H1 (cell line): ENCODE results near the gene PQBP1.

Experiments
- EP300 ChIP-seq, 2 experiments: IDR thresholded peaks; 1 replicate in 1 of 2; 2 replicates in 1 of 2; pipeline ENCODE4 v1.6.1; 2011 to 2012; ENCODE audit warnings: low read depth in 2 of 2, low read length in 2 of 2, mild to moderate bottlenecking in 2 of 2, borderline replicate concordance in 1 of 2, inconsistent platforms in 1 of 2, moderate library complexity in 1 of 2
- POLR2AphosphoS5 ChIP-seq: IDR thresholded peaks from 2 replicates; pipeline ENCODE4 v1.6.1; 2011; ENCODE audit warnings: low read depth, low read length
- TAF1 ChIP-seq: IDR thresholded peaks from 2 replicates; pipeline ENCODE4 v1.6.1; 2011; ENCODE audit warnings: mild to moderate bottlenecking, low read depth, low read length
- ZNF274 ChIP-seq: IDR thresholded peaks from 2 replicates; pipeline ENCODE4 v1.7.0; 2012; ENCODE audit warnings: low read length, borderline replicate concordance; ENCODE audit errors: extremely low read depth
- TF ChIP-seq, protein P1 (sequence below), 3 experiments: IDR thresholded peaks; 1 replicate in 2 of 3; 2 replicates in 1 of 3; pipeline versions ENCODE4 v1.5.1 to v1.6.1; 2011; ENCODE audit warnings: low read length in 3 of 3, mild to moderate bottlenecking in 3 of 3, inconsistent platforms in 2 of 3, low read depth in 1 of 3, moderate library complexity in 1 of 3; ENCODE audit not compliant: insufficient read depth in 1 of 3; ENCODE audit errors: control extremely low read depth in 1 of 3

DNA sequence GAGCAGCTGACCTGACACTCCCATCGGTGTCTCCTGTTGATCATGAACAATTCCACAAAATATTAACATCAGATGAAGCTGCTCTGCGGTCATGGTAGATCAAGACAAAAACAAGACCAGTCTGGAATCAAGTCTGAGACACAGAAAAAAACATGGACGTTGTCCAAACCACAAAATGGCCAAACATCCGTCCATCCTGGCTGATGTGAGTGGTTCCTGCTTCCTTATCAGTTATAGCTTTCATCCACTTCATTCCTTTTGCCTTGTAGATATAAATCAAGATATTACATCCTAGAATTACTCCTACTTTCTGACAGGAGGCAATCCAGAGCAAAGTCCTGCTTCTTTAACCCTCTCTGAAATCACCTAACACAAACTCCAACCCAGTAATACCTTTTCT, 33.5 kb upstream of the PQBP1 start:
- TF ChIP-seq, protein P1, sequence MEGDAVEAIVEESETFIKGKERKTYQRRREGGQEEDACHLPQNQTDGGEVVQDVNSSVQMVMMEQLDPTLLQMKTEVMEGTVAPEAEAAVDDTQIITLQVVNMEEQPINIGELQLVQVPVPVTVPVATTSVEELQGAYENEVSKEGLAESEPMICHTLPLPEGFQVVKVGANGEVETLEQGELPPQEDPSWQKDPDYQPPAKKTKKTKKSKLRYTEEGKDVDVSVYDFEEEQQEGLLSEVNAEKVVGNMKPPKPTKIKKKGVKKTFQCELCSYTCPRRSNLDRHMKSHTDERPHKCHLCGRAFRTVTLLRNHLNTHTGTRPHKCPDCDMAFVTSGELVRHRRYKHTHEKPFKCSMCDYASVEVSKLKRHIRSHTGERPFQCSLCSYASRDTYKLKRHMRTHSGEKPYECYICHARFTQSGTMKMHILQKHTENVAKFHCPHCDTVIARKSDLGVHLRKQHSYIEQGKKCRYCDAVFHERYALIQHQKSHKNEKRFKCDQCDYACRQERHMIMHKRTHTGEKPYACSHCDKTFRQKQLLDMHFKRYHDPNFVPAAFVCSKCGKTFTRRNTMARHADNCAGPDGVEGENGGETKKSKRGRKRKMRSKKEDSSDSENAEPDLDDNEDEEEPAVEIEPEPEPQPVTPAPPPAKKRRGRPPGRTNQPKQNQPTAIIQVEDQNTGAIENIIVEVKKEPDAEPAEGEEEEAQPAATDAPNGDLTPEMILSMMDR (IDR thresholded peaks at IDR 0.05; ENCODE audit: control extremely low read depth in 1 of 3, insufficient read depth in 1 of 3, low read depth in 1 of 3, low read length in 3 of 3) = no peak
- TF ChIP-seq EP300 (IDR thresholded peaks at IDR 0.05; ENCODE audit: borderline replicate concordance in 1 of 2, low read depth in 2 of 2, low read length in 2 of 2) (no peak), ZNF274 (no peak), POLR2AphosphoS5 (no peak), TAF1 (no peak)
